MM.1S (cell line): ENCODE data around the gene CABP4.

Experiments
- DNase-seq: peaks from one replicate; pipeline ENCODE4 v3.0.0-alpha.2; 2015
- H2AFZ ChIP-seq: fragments of 300-600 bp; sonication (generic); 2 replicates; pipeline ENCODE4 v1.6.0; 2016; ENCODE audit warnings: antibody characterized with exemption, low read length
- H3F3A ChIP-seq: fragments of 300-600 bp; sonication (generic); 2 replicates; pipeline ENCODE4 v1.6.1; 2016; ENCODE audit warnings: mild to moderate bottlenecking, antibody characterized with exemption, low read length, moderate library complexity, mixed read lengths; ENCODE audit not compliant: insufficient read depth
- H3K27ac ChIP-seq: fragments of 300-600 bp; sonication (generic); 2 replicates; pipeline ENCODE4 v1.5.1; 2016; ENCODE audit warnings: mild to moderate bottlenecking, low read length
- H3K27me3 ChIP-seq: fragments of 300-600 bp; sonication (generic); replicated peaks from 2 replicates; pipeline ENCODE4 v1.6.0; 2016; ENCODE audit warnings: low read length; ENCODE audit not compliant: insufficient read depth
- H3K36me3 ChIP-seq: fragments of 300-600 bp; sonication (generic); replicated peaks from 2 replicates; pipeline ENCODE4 v1.6.1; 2016; ENCODE audit warnings: mild to moderate bottlenecking, low read length, mixed read lengths; ENCODE audit not compliant: insufficient read depth
- H3K4me1 ChIP-seq: fragments of 300-600 bp; sonication (generic); 2 replicates; pipeline ENCODE4 v1.6.1; 2016; ENCODE audit warnings: low read length, mixed read lengths
- H3K4me2 ChIP-seq: fragments of 300-600 bp; sonication (generic); 2 replicates; pipeline ENCODE4 v1.6.0; 2016; ENCODE audit warnings: low read depth, low read length
- H3K4me3 ChIP-seq: fragments of 300-600 bp; sonication (generic); 2 replicates; pipeline ENCODE4 v1.5.1; 2016; ENCODE audit warnings: low read length, mixed read lengths
- H3K79me2 ChIP-seq: fragments of 300-600 bp; sonication (generic); 2 replicates; pipeline ENCODE4 v1.6.1; 2016; ENCODE audit warnings: mixed run types, low read length, mixed read lengths
- H3K9ac ChIP-seq: fragments of 300-600 bp; sonication (generic); 2 replicates; pipeline ENCODE4 v1.6.1; 2016; ENCODE audit warnings: low read length, mixed read lengths
- H3K9me2 ChIP-seq: fragments of 300-600 bp; sonication (generic); replicated peaks from 2 replicates; pipeline ENCODE4 v1.6.1; 2016; ENCODE audit warnings: mild to moderate bottlenecking, low read length, mixed read lengths; ENCODE audit not compliant: insufficient read depth
- H3K9me3 ChIP-seq: fragments of 300-600 bp; sonication (generic); replicated peaks from 2 replicates; pipeline ENCODE4 v1.6.1; 2016; ENCODE audit warnings: mild to moderate bottlenecking, low read length, mixed read lengths; ENCODE audit not compliant: insufficient read depth
- H4K20me1 ChIP-seq: fragments of 300-600 bp; sonication (generic); 2 replicates; pipeline ENCODE4 v1.6.1; 2016; ENCODE audit warnings: mild to moderate bottlenecking, low read length, moderate library complexity, mixed read lengths; ENCODE audit not compliant: insufficient read depth
- CTCF ChIP-seq: fragments of 300-600 bp; sonication (generic); IDR thresholded peaks from 2 replicates; pipeline ENCODE4 v1.5.1; 2016; ENCODE audit warnings: antibody characterized with exemption, low read length, mixed read lengths
- EZH2 ChIP-seq: fragments of 300-600 bp; sonication (generic); optimal IDR thresholded peaks from 2 replicates; pipeline ENCODE3; 2017; ENCODE audit warnings: low read depth, mild to moderate bottlenecking, antibody characterized with exemption, low read length, mixed read lengths
- EZH2phosphoT487 ChIP-seq: fragments of 300-600 bp; sonication (generic); IDR thresholded peaks from 2 replicates; pipeline ENCODE4 v1.6.1; 2018; ENCODE audit warnings: antibody characterized with exemption, low read length

Gene CABP4

GRCh38 chr11:67441098-67441563 lies 14.0 kb upstream of the CABP4 start:
- Histone ChIP-seq H3K9ac (no peak overlapping the region), H3K4me1 (peaks cover 4% of the 10 kb centered on the region; the same call in 1 of the 2 replicates), H3K4me3 (no peak overlapping the region), H3K4me2 (no peak overlapping the region), H3K27me3 (no peaks in the 10 kb centered on the region), H3K36me3 (no peaks in the 10 kb centered on the region), H2AFZ (no peak overlapping the region), H3K27ac (no peak overlapping the region), H3K9me2 (no peaks in the 10 kb centered on the region), H3K79me2 (no peaks in the 10 kb centered on the region), H3K9me3 (no peaks in the 10 kb centered on the region), H4K20me1 (no peaks in the 10 kb centered on the region), H3F3A (no peaks in the 10 kb centered on the region)
- no peak for DNase-seq
- TF ChIP-seq CTCF, result no peak
- no peak for TF ChIP-seq EZH2
- TF ChIP-seq EZH2phosphoT487, result no peak

GRCh38 chr11:67441731-67442351 lies 13.3 kb upstream of the CABP4 start:
- Histone ChIP-seq H3K9me3 (no peaks in the 10 kb centered on the region), H3K27me3 (no peaks in the 10 kb centered on the region), H4K20me1 (no peaks in the 10 kb centered on the region), H3K27ac (no peak overlapping the region), H3K36me3 (no peaks in the 10 kb centered on the region), H3K4me2 (no peak overlapping the region), H3K9ac (no peak overlapping the region), H3K9me2 (no peaks in the 10 kb centered on the region), H3K4me3 (no peak overlapping the region), H2AFZ (no peak overlapping the region), H3F3A (no peaks in the 10 kb centered on the region), H3K4me1 (peaks cover 4% of the 10 kb centered on the region; the same call in 1 of the 2 replicates), H3K79me2 (no peaks in the 10 kb centered on the region)
- DNase-seq, result no peak
- TF ChIP-seq EZH2 (no peak), EZH2phosphoT487 (no peak), CTCF (no peak)

GRCh38 chr11:67442504-67443404 lies 12.4 kb upstream of the CABP4 start:
- H4K20me1 ChIP-seq, result no peaks in the 10 kb centered on the region
- no peak overlapping the region for H2AFZ ChIP-seq
- H3F3A ChIP-seq, result no peaks in the 10 kb centered on the region
- no peak overlapping the region for H3K9ac ChIP-seq
- no peak overlapping the region for H3K4me2 ChIP-seq
- peaks cover 4% of the 10 kb centered on the region; the same call in 1 of the 2 replicates for H3K4me1 ChIP-seq
- no peak for TF ChIP-seq CTCF
- H3K27me3 ChIP-seq, result no peaks in the 10 kb centered on the region
- H3K36me3 ChIP-seq, result no peaks in the 10 kb centered on the region
- no peaks in the 10 kb centered on the region for H3K9me2 ChIP-seq
- no peak overlapping the region for H3K27ac ChIP-seq
- no peak for DNase-seq
- H3K4me3 ChIP-seq, result no peak overlapping the region
- no peaks in the 10 kb centered on the region for H3K79me2 ChIP-seq
- no peaks in the 10 kb centered on the region for H3K9me3 ChIP-seq
